GM12864 (cell line): Measurements from ENCODE around the gene SCRG1.

Source experiments
- DNase-seq: peaks from one replicate; pipeline ENCODE4 v3.0.0-alpha.2; 2011; ENCODE audit warnings: low read depth
- H3K4me3 ChIP-seq: 2 replicates; pipeline ENCODE4 v1.5.1; 2011; ENCODE audit warnings: mild to moderate bottlenecking, low read depth, low read length, control low read depth
- CTCF ChIP-seq: IDR thresholded peaks from 2 replicates; pipeline ENCODE4 v1.5.1; 2011; ENCODE audit warnings: low read depth, mild to moderate bottlenecking, moderate library complexity, low read length, control low read depth, inconsistent platforms; ENCODE audit errors: missing control alignments

The SCRG1 gene

GRCh38 chr4:173398779-173399415 lies at the start of gene SCRG1:
TSS of gene SCRG1 (minus strand) at chr4:173399116. CDS start at chr4:173391414, 7,702 bp downstream.
- no peak within 1 kb of the TSS for H3K4me3 ChIP-seq
- no peak for DNase-seq
- TF ChIP-seq CTCF = no peak

DNA sequence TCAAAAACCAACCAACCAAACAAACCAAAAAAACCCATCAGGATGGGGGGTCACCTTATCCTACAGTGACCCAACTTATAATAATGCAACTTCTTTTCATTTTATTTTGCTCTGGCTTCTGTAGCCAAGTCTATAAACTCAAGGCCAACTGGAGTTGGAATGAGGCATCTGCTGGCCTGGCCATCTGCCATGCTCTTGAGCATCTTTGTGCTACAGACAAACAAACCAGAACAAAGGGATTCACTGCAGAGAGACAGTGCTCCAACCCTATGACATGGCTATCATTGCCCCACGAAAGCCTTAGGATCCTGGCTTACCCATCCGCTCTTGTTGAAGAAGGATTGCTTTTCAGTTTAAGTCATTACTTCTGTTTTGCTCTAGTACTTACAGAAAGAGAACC lies 49.2 kb upstream of the SCRG1 start:
- no peak for TF ChIP-seq CTCF
- no peak for DNase-seq
- H3K4me3 ChIP-seq = no peak overlapping the region

DNA sequence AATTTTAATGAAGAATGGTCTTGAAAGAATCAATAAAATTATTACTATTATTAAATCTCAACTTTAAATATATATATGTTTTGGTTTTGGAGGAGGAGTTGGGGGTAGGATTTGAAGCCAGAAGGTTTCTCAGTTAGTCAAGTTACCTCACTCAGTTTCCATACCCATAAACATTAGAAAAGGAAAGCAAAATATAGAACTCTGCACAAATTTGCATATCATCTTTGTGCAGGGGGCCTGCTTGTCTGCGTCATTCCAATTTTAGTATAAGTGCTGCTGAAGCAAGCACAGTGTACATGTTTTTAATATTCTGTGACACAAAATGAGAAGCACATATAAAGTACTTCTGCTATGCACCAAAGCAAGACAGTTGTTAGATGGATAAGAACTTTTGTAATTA lies 47.5 kb upstream of the SCRG1 start:
- no peak overlapping the region for H3K4me3 ChIP-seq
- no peak for TF ChIP-seq CTCF
- DNase-seq = no peak

GRCh38 chr4:173443121-173443520 lies 44.2 kb upstream of the SCRG1 start:
- no peak overlapping the region for H3K4me3 ChIP-seq
- no peak for TF ChIP-seq CTCF
- no peak for DNase-seq

GRCh38 chr4:173442223-173442932 lies 43.5 kb upstream of the SCRG1 start:
- DNase-seq = no peak
- TF ChIP-seq CTCF = no peak

GRCh38 chr4:173440888-173441287 lies 42.0 kb upstream of the SCRG1 start:
- DNase-seq = no peak
- TF ChIP-seq CTCF = no peak
- H3K4me3 ChIP-seq = no peak overlapping the region

More at GRCh38 chr4:173442223-173442932, 43.5 kb upstream of the SCRG1 start:
- H3K4me3 ChIP-seq = no peak overlapping the region
